HL-60/S4 (cell line): ENCODE results near the gene BCR.

ENCODE experiments used
- in situ Hi-C: fragments of 300-500 bp; cut with MboI; formaldehyde crosslinking; loops from 2 replicates; pipeline ENCODE4 v1.14.3; 2022; ENCODE audit warnings: low sequenced_read_pairs

BCR gene

DNA sequence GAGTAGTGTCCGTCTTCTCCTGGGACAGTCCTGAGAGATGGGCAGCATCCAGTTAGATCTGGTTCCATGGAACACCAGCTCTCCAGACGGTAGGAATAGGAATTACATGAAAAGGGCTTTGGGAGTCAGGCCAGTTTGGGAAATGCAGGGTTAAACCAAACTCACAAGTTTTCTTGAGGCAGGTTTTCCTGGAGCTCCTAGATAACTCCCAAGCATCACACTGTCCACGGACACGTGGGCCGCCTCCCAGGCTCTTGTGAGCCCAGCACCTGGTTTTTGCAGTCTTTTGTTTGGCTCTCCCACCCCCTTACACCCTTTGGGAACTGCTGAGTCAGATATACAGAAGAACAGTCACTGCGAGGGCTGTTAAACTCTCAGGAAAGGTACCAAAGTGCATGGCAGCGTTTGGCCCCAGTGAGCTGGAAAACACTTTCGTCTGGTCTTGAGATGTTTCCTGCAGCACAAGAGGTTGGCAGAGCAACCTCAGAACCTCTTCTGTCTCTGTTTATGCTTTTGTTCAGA lies 90.0 kb downstream of the BCR start:
- in situ Hi-C loops = no loop called here

DNA sequence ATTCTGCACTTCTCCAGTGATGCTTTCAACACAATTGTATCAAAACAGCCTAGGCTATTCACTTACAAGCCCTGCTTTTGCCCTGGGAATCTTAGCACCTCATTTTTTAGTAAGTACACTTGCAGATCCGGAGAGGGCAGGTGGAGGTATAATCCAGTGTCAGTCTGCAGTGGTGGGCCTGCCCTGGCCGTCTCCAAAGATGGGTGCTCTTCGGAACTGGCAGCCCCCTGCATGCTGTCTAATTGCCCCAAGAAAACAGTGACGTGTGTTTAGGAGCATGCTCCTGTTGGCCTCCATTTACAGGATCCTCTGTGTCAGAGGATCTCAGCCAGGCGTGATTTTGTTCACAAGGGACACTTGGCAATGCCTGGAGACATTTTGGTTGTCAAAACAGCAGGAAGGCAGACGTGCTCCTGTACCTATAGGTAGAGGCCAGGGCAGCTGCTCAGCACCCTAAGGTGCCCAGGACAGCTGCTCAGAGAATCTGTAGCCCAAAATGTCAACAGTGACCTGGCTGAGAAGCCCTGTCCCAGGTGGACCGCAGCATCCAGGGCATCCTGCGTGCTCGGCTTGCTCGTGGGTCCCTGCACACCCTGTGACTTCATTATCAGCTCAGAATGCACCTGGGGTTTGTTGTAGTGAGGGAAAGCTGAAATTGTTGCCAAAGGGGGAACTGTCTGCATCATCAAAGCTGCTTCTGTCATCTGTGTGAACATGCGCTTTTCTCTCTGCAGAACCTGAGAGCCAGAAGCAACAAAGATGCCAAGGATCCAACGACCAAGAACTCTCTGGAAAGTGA lies 90.7 kb downstream of the BCR start:
- in situ Hi-C loops = no loop called here

DNA sequence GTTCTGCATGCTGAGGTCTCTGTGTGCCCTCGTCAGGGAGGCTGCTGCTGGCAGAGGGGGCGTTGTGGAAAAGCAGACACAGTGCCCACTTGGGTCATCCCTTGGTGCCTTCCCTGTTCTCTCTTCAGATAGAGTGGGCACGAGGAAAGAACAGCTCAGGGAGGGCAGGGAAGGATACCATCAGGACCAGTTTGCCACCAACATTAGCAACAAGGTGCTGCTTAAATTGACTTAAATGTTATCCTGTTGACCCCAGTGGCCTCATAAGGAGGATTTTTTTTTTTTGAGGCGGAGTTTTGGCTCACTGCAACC lies 91.2 kb downstream of the BCR start:
- in situ Hi-C loops = no loop called here

DNA sequence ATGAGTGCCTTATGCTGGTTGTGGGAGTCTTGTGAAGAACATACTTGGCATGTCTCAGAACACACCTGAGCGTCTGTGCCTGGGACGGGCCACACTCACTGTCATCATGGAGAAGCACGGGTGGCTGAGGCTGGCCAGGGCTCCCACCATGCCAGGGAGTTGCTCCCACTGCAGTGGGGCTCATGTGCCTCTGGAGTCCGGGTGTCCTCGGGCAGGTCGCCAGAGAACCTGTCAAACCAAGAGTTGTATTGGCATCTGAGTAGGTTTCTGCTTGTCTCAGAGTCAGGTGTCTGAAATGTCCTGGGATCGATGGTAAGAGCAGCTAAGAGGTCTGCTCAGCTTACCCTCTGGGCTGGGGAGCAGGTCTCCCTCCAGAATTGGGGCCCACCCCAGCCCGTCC lies 92.1 kb downstream of the BCR start:
- in situ Hi-C loops = no loop called here

DNA sequence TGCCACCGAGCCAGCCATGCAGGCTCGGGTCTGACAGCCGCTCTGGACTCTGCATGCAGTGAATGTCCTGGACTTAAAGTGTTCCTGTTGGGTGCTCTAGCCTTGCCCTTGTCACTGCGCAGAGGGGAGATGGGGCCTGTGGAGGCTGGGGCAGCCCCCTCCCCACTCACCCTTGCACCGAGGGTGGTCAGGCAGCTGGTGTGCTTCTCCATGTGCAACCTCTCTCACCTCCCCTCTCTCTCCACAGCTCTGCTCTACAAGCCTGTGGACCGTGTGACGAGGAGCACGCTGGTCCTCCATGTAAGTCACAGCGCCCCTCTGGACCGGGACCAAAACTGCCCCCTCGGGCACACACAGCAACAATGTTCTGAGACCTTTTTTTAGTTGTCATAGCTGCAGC lies 92.5 kb downstream of the BCR start:
- in situ Hi-C loops = no loop called here

DNA sequence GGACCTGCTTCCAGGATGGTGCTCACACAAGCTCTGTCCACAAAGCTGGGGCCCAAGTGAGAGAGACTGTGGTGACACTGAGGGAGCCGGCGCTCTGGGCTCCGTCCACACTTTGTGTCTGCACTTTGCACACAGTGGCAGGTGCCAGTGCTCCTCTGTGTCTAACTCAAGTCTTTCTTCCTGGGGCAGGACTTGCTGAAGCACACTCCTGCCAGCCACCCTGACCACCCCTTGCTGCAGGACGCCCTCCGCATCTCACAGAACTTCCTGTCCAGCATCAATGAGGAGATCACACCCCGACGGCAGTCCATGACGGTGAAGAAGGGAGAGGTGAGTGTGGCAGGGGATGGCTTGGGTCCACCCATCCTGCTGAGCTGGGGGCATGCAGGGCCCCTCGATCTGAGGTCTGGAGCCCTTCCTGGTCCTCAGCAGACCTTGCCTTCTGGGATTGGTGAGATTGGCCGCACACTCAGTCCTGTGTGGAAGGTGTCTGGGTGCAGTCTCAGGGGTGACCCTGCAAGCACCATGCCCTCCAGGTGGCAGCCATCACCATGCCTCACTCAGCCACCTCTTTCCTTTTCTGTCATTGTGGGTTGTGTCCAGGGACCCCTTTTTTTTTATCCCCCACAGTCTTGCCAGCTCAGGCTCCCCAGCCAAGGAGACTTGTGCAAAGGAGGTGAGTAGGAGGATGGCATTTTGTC lies 93.3 kb downstream of the BCR start:
- in situ Hi-C loops = no loop called here

DNA sequence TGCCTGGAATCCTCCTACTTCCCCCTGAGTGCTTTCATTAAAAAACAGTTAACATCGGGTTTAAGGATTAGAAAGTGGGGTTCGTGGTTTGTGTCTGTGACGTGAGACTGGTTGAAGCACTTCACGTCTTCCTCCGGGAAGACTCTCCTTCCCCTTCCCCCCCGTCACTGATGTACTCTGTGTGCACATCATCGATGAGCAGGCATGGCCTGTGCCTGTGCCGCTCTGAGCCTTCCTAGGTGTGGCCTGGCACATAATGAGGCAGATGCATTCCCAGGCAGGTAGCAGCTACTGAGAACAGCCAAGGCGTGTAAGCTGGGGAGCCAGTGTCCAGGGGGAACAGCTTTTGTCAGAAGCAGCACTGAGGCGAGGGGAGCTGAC lies 93.8 kb downstream of the BCR start:
- in situ Hi-C loops = no loop called here

DNA sequence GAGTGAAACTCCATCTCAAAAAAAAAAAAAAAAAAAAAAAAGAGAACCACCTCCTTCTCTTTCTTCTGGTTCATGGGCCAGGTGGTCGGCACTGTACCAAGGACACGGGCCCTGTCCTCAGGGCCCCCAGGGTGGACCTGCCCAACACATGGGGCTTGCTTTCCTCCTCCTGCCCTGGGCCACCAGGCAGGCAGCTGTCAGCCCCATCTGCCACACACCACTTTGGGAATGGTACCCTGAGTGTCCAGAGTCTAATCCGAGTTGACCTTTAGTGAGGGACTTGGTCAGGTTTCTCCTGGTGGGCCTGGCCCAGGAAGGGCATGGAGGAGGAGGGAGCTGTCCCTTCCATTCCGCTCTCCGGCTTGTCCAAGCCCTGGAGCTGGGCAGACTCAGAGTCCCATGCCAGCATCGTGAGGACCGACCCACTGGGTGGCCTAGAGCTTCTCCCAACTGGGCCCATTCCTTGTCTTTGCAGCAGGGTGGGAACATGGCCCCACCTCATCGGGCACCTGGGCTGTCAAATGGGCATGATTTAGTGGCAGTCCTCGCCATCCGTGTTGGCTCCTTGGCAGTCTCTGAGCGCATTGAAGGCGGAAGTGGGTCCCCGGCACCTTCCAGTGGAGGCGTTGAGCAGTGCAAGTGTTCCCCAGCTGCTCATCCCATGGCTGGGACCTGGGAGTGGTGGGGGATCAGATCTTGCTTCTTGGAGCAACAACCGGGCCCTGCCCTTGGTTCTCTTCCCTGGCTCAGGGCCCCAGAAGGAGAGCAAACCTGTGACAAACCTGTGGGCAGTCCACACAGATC lies 94.8 kb downstream of the BCR start:
- in situ Hi-C loops = loop anchor here (25.0 kb wide), 1 partner anchor 313 kb away; no protein-coding TSS in a partner anchor

DNA sequence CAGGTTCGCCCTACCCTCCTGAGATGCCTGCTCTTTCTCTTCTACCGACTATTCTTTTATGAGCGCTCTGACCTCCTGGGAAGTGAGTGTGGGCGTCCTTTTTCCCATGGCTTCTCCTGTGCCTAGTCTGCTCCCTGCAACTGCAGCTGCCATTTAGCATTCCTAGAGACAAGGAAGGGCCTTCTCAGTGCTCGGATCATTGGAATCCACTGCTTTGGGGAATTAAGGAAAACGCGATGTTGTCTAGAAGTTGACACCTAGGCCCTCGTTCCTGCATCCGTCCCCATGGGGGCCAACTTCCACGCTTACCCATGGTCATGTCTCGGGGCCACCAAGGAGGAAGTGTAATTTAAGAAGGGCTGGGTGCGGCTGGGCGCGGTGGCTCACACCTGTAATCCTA lies 95.4 kb downstream of the BCR start:
- in situ Hi-C loops = loop anchor here (25.0 kb wide), 1 partner anchor 313 kb away; no protein-coding TSS in a partner anchor

DNA sequence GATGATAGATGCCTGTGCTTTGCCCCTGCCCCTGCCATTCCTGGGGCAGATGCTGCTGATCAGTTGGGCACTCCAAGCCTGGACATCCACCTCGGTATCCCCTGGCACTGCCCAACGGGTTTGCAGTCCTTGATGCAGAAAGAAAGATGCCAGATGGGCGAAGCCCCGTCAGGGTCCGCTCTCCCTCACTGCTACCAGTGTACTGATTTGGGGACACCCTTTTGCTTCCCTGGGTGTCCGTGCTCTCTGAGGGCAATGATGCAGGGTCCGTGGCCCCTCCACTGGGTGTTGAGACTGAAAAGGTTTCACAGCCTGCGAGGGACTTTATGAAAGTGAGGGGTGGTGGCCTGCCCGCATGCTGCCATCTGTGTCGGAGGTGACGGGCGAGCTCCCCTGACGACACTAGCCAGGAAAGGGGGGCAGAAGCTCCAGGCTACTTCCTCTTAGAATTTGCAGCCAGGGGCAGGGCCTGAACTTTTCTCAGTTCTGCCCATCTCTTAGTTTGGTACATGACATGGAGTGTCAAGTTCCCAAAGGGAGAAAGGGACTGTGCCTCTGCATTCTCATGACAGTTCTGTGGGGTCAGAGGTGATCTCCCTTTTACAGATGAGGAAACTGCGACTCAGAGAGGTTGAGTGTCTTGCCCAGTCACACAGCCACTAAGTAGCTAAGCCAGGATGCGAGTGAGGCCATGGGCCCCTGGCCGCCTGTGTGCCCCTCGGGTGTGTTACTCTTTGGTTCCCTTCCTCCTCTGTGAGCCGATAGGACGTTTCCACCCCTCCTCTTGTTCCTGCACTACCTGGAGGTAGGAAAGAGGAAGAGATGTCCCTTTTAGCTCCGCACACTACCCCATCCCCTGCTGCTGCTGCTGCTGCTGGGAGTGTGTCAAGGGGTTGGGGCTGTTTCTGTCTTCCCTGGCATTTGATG lies 96.6 kb downstream of the BCR start:
- in situ Hi-C loops = loop anchor here (25.0 kb wide), 1 partner anchor 315 kb away; no protein-coding TSS in a partner anchor

DNA sequence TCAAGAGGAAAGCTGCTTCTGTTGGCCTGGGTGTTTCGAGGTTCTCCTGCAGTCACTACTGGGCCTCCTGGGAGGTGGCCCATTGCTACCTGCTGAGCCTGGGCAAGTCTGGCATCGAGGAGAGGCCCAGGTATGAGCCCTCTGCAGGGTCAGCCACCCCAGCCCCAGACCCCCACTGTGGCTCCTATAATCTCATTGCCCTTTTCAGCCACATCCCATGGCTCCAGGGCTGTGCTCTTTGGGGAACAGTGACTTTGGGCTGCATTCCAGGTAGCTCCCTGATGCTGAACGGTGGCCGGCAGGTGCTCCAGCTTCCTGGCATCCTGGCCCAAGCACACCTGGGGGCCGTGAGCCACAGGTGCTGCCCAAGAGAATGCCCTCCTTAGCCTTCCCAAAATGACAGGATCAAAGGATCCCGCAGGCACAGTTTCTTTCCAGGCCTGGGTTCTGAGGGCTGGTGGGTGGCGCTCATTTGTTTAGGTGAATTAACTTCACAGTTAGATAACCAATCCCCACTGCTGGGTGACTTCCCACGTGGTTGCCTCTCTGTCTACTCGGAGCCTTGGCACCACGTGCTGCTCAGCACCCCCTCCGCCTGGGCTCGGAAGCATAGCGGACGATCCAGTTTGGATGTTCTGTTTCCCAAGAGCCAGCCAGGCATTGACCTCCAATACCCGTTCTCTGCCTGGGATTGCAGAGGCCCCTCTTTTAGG lies 97.4 kb downstream of the BCR start:
- in situ Hi-C loops = loop anchor here (25.0 kb wide), 1 partner anchor 315 kb away; no protein-coding TSS in a partner anchor

DNA sequence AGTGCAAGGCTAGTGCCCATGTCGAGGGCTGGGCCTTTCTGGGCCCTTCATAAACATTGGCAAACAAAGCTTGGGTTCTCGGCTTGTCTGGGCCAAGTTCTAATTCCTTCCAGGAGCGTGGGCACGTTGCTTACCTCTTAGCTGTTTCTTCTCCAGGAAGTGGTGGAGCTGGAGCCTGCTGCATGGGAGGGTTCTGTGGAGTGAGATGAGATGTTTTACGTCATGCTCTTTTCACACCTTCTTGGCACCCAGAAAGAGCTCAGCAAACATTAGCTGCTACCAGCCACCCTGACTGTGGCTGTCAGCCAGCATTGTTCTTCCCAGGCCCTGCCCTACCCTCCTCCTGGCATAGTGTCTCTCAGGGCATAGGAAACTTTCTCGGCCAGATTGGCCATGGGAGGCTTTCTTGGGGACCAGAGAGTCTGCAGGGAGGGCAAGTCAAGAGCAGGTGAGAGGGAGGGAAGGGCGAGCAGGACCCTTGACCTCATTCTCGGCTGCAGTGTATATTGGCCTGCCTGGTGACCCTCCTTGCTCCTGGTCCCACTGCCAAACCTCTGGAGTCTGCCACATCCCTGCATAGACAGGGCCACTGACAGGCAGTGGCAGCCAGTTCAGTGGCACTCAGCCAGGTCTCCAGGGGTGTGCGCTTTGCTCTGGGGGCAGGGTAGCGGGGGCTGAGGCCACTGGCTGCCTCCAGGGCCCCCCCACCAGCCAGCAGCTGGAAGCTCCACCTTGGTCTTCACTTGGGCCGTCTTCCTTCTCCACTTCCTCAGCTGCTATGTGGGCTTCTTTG lies 98.8 kb downstream of the BCR start:
- in situ Hi-C loops = loop anchor here (25.0 kb wide), 1 partner anchor 317 kb away; no protein-coding TSS in a partner anchor

DNA sequence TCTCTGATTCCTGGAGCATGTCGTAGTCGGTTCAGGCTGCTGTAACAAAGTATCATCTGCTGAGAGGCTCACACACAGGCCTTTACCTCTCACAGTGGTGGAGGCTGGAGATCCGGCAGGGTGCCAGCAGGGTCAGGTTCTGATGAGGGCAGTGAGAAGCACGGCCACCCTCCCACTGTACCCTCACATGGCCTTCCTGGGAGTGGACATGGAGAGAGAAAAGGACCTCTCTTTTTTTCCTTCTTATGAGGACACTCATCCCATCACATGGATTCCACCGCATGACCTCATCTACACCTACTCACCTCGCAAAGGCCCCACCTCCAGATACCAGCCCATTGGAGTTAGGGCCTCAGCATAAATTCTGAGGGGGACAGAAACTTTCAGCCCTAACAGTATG lies 99.5 kb downstream of the BCR start:
- in situ Hi-C loops = loop anchor here (25.0 kb wide), 1 partner anchor 317 kb away; no protein-coding TSS in a partner anchor

DNA sequence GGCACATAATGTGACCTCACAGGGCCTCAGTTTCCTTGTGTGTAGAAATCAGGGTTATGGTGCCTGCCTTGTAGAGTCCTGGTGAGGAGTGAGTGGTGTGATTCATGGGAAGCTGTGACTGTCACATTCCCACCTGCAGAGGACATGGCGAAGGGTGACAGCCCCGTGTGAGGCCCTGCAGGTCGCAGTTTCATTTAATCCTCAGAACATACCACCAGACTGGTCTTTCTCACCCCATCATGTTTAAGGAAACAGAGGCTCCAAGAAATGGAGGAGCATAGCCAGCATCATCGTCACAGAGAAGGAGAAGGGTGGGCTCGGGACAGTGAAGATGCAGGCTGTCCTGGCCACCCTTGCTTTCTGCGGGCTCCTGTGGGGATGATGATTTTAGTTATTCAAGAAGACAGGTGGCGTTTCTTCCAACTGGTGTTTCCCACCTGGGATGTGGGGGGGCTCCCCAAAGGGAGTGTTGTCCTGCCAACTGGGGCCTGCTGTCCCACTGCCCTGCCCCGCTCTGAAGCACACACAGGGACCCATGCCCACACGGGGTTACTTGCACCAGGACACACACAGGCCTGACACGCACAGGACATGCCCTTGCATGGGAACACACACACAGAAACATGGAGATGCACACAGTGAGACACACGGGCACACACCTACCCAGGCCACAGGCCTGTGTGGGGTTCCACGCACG lies 100.2 kb downstream of the BCR start:
- in situ Hi-C loops = loop anchor here (25.0 kb wide), 1 partner anchor 318 kb away; no protein-coding TSS in a partner anchor

DNA sequence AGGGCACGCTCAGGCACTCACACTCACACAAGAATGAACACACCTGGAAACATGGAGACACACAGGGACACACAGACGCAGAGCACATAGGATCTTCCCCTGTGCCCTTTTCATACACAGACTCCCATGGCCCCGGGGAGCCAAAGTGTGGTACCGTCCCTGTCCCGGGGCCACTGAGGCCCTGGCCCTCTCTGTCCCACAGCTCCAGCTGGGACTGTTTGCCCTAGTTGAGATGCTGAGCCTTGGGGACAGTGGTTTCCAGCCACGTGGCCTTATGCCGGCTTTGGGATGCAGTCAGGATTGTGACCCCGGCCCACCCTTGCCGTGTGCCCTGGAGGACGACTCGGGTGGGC lies 100.7 kb downstream of the BCR start:
- in situ Hi-C loops = loop anchor here (25.0 kb wide), 1 partner anchor 319 kb away; no protein-coding TSS in a partner anchor

DNA sequence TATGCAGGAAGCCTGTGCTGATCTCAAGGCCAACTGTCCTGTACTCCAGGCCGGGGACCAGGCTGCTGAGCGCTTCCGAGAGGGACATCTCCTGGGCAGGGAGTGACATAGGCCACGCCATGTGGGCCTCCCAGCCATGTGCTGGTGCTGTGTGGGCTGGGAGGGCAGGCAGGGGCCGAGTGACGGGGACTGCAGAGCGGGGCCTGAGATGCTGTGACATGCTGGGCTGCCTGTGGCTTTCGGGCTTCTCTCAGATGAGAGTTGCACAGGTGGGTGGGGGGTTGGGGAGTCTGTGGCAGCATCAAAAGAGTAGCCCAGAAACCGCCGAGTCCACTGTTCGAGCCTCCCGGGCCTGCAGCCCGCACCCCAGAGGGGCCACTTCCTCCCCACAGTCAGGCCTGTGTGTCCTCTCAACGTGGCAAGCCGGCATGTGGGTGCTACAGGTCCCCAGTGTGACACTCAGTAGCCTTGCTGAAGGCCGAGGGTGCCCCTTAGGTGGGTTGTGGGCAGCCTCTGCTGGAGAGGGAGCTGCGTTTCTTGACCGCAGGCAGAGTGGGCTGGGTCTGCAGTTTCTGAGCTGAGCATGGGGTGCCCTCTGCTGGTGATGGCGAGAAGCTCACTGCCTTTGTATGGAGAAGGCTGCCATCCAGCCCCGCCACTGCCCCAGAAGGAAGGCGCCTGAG lies 101.2 kb downstream of the BCR start:
- in situ Hi-C loops = loop anchor here (25.0 kb wide), 1 partner anchor 319 kb away; no protein-coding TSS in a partner anchor

DNA sequence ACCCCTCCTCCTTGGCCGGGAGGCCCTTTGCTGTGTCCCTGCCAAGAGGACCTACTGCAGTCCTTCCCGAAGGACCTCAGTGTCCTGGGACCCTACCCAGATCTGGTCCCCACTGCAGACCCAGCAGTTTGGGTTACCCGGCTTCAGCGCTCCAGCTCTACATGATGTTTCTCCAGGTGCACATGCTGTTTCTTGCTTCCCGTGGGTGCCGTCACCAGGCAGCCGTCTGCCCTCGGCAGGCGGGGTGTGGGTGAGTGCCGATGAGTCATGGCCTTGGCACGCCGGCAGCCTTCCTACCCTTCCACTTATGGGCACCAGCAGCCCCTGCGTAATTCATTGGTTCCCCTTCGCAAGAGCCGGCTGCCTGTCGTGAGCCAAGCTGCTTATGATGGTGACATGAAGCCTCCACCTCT lies 101.8 kb downstream of the BCR start:
- in situ Hi-C loops = loop anchor here (25.0 kb wide), 1 partner anchor 320 kb away; no protein-coding TSS in a partner anchor
